ENCODE data around the gene SSUH2. TPM values are rescaled to one million over a fixed set of nuclear protein-coding genes. Genes with fewer than 3 reads are reported as not detected.
A peak's percentile ranks its signal among the peaks of the same experiment; 100 is the strongest.

Gene SSUH2
- total RNA-seq, 1 donor from 2014 or later, result 0.57 TPM

GRCh38 chr3:8627201-8627940 lies 17.2 kb downstream of the SSUH2 start:
- H3K27ac Mint-ChIP-seq, result no peak overlapping the region

GRCh38 chr3:8625991-8626390 lies 18.6 kb downstream of the SSUH2 start:
- Mint-ChIP-seq H3K4me1 (ENCODE audit: low read depth) (peaks cover 7% of the 10 kb centered on the region), H3K36me3 (ENCODE audit: insufficient read depth) (no peaks in the 10 kb centered on the region), H3K4me3 (ENCODE audit: low read depth) (no peak overlapping the region), H3K27ac (no peak overlapping the region), H3K9me3 (ENCODE audit: low read depth) (no peaks in the 10 kb centered on the region), H3K27me3 (peaks cover 17% of the 10 kb centered on the region)
- no peak for DNase-seq (ENCODE audit: low spot score, unreplicated experiment)
- no peak for TF ChIP-seq CTCF (IDR thresholded peaks at IDR 0.05; ENCODE audit: unreplicated experiment)

More at GRCh38 chr3:8627201-8627940, 17.2 kb downstream of the SSUH2 start:
- Mint-ChIP-seq H3K27me3 (peaks cover 28% of the 10 kb centered on the region), H3K36me3 (ENCODE audit: insufficient read depth) (no peaks in the 10 kb centered on the region), H3K4me3 (ENCODE audit: low read depth) (no peak overlapping the region), H3K9me3 (ENCODE audit: low read depth) (no peaks in the 10 kb centered on the region), H3K4me1 (ENCODE audit: low read depth) (peaks cover 10% of the 10 kb centered on the region)
- DNase-seq (ENCODE audit: low spot score, unreplicated experiment), result no peak
- no peak for TF ChIP-seq CTCF (IDR thresholded peaks at IDR 0.05; ENCODE audit: unreplicated experiment)

GRCh38 chr3:8624612-8625011 lies 20.0 kb downstream of the SSUH2 start:
- H3K27ac Mint-ChIP-seq, result no peak overlapping the region
- no peaks in the 10 kb centered on the region for H3K36me3 Mint-ChIP-seq (ENCODE audit: insufficient read depth)
- H3K4me1 Mint-ChIP-seq (ENCODE audit: low read depth), result peaks cover 7% of the 10 kb centered on the region
- no peak for TF ChIP-seq CTCF (IDR thresholded peaks at IDR 0.05; ENCODE audit: unreplicated experiment)
- no peak for DNase-seq (ENCODE audit: low spot score, unreplicated experiment)
- H3K9me3 Mint-ChIP-seq (ENCODE audit: low read depth), result no peaks in the 10 kb centered on the region
- H3K27me3 Mint-ChIP-seq, result peaks cover 10% of the 10 kb centered on the region
- H3K4me3 Mint-ChIP-seq (ENCODE audit: low read depth), result no peak overlapping the region

GRCh38 chr3:8623741-8624140 lies 20.9 kb downstream of the SSUH2 start:
- no peak overlapping the region for H3K27ac Mint-ChIP-seq
- H3K4me3 Mint-ChIP-seq (ENCODE audit: low read depth), result no peak overlapping the region
- H3K9me3 Mint-ChIP-seq (ENCODE audit: low read depth), result no peaks in the 10 kb centered on the region
- no peak for TF ChIP-seq CTCF (IDR thresholded peaks at IDR 0.05; ENCODE audit: unreplicated experiment)
- H3K27me3 Mint-ChIP-seq, result peaks cover 10% of the 10 kb centered on the region
- H3K36me3 Mint-ChIP-seq (ENCODE audit: insufficient read depth), result no peaks in the 10 kb centered on the region
- H3K4me1 Mint-ChIP-seq (ENCODE audit: low read depth), result peaks cover 7% of the 10 kb centered on the region
- no peak for DNase-seq (ENCODE audit: low spot score, unreplicated experiment)

- Mint-ChIP-seq H3K9me3 (ENCODE audit: low read depth) (no peaks in the 10 kb centered on the region), H3K4me1 (ENCODE audit: low read depth) (peaks cover 7% of the 10 kb centered on the region), H3K27me3 (peaks cover 10% of the 10 kb centered on the region), H3K4me3 (ENCODE audit: low read depth) (no peak overlapping the region), H3K27ac (peak overlapping the region; percentile 50), H3K36me3 (ENCODE audit: insufficient read depth) (no peaks in the 10 kb centered on the region)
- peak; percentile 71 for DNase-seq (ENCODE audit: low spot score, unreplicated experiment)
- TF ChIP-seq CTCF (IDR thresholded peaks at IDR 0.05; ENCODE audit: unreplicated experiment), result peak; percentile 95
Measured at GRCh38 chr3:8622873-8623691, 21.5 kb downstream of the SSUH2 start.

All from progenitor cell of endocrine pancreas (in vitro differentiated cells).